ENCODE measurements around the gene KASH5. TPM values are rescaled to one million over a fixed set of nuclear protein-coding genes. Genes with fewer than 3 reads are reported as not detected.
"Not testable (repeated sequence)": the region's sequence is repeated elsewhere in the genome, so short reads cannot be mapped to it uniquely, and the experiment has no call there.

The KASH5 gene
- total RNA-seq, 1 donor from 2014 or later = not detected

DNA sequence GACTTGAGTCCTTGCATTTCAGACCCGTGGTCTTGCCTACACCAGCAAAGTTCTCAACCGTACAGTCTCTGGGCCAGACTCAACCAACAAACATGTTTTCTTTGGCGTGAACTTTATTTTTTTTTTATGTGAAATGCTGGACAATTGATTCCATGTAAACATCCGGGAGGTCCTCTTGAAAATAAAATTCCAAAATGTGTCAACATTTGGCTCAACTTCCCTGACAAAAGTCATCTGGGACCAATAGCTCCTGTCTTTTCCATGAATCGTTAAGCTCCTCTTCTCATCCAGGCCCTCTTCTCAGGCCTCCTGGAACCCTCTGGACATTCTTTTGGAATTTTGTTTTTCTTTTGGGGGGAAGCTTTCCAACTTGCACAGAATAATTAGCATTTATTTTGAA, 67.7 kb downstream of the KASH5 start:
- no peak for DNase-seq (ENCODE audit: low read depth)

DNA sequence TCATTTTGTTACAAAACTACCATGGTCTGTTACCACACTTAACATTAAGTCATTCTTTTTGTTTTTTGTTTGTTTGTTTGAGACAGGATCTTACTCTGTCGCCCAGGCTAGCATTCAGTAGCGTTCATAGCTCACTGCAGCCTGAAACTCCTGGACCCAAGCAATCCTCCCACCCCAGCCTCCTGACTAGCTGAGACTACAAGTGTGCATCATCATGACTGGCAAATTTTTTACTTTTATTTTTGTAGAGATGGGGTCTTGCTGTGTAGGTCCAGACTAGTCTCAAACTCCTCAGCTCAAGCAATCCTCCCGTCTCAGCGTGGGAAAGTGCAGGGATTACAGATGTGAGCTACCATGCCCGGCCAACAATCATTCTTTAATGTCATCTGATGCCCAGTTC, 68.3 kb downstream of the KASH5 start:
- DNase-seq (ENCODE audit: low read depth) = no peak

DNA sequence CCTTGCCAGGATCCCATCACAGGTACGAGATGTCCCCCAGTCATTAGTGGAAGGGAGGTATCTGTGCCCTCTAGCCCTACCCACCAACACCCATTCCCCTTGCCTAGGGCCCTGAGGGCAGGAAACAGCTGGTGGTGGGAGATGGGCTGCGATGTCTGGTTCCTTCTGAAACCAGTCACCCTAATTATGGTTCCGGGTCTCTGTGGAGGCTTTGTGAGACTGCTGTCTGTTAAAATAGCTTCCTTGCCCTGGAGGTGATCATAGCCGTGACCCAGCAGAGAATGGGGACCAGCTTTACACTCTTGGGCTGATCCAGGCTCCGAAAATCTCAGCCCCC, 70.5 kb downstream of the KASH5 start:
- DNase-seq (ENCODE audit: low read depth) = no peak

DNA sequence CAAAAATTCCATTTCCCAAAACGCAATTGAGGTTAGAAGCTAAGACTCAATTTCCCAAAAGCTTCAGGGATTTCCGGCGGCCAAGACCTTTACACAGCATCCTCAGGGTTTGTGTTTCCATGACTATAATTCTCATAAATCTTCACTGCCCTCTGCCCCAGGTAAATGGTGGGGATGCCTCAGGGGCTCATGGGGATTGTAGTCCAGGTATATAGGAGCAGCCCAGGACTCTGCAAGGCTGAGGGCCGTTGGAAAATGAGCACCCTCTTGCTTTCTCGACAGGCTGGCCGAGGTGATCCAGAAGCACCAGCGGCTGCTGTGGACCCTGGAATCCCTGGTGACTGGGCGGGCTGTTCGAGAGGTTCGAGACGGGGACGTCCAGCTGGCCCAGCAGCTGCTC, 71.3 kb downstream of the KASH5 start:
- no peak for DNase-seq (ENCODE audit: low read depth)

DNA sequence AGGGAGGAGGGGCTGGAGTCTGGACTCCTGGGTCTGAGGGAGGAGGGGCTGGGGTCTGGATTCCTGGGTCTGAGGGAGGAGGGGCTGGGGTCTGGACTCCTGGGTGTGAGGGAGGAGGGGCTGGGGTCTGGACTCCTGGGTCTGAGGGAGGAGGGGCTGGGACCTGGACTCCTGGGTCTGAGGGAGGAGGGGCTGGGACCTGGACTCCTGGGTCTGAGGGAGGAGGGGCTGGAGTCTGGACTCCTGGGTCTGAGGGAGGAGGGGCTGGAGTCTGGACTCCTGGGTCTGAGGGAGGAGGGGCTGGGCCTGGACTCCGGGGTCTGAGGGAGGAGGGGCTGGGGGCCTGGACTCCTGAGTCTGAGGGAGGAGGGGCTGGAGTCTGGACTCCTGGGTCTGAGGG, 73.1 kb downstream of the KASH5 start:
- DNase-seq (ENCODE audit: low read depth) = not testable (repeated sequence)

DNA sequence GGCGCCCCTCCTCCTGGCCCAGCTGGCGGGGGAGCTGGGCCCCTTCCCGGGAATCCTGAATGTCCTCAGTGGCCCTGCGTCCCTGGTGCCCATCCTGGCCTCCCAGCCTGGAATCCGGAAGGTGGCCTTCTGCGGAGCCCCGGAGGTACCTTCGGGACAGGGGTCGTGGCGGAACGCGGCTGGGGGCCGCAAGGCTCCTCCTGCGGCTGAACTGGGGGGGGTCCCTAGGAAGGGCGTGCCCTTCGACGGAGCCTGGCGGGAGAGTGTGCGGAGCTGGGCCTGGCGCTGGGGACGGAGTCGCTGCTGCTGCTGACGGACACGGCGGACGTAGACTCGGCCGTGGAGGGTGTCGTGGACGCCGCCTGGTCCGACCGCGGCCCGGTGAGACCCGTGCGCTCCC, 73.6 kb downstream of the KASH5 start:
- DNase-seq (ENCODE audit: low read depth) = no peak

DNA sequence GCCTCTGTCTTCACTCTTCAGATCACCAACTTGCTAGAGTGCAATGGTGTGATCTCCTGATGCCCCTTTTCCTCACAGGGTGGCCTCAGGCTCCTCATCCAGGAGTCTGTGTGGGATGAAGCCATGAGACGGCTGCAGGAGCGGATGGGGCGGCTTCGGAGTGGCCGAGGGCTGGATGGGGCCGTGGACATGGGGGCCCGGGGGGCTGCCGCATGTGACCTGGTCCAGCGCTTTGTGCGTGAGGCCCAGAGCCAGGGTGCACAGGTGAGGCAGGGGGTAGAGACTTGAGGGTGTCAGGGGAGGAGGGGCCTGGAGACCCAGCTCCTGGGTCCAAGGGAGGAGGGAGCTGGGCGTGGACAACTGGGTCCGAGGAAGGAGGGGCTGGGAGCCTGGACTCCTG, 74.4 kb downstream of the KASH5 start:
- no peak for DNase-seq (ENCODE audit: low read depth)

DNA sequence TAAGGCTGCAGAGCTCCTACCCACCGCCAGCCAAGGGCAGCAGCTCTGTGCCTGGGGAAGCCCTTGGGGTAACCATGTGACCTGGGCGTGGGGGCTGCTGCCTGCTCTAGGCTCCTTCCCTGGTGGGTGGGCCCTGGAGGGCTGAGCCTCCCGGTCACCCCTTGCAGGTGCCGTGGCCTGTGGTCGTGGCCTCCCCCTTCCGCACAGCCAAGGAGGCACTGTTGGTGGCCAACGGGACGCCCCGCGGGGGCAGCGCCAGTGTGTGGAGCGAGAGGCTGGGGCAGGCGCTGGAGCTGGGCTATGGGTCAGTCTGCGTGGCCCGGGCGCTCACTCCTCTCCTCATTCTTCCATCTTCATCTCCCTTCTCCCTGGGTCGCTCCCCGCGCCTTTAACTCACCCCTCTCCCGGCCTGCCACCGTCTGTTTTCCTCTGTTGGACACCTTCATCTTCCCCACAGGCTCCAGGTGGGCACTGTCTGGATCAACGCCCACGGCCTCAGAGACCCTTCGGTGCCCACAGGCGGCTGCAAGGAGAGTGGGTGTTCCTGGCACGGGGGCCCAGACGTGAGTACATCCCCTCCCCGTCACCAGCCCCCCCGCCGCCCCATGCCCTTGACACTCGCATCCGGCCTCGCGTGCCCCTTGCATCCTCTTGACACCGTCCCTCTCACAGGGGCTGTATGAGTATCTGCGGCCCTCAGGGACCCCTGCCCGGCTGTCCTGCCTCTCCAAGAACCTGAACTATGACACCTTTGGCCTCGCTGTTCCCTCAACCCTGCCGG, 76.1 kb downstream of the KASH5 start:
- DNase-seq (ENCODE audit: low read depth) = no peak

DNA sequence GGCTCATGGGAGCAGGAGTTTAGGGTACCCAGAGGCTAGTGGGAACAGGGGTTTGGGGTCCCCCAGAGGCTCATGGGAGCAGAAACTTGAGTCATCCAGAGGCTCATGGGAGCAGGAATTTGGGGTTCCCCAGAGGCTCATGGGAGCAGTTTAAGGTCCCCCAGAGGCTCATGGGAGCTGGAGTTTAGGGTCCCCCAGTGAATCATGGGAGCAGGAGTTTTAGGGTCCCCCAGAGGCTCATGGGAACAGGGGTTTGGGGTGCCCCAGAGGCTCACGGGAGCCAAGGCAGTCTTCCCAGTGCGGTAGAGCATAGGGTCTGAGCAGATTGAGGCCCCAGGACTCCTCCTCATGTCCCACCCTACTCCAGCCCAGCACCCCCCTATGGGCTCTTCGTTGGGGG, 77.3 kb downstream of the KASH5 start:
- no peak for DNase-seq (ENCODE audit: low read depth)

Other genes with a start within 250 kb of the KASH5 start
- not detected in 2 replicates for gene HRC, start 232.9 kb upstream of the KASH5 start, total RNA-seq
- 15.3 and 30.4 TPM in 2 replicates for gene TRPM4, start 230.5 kb upstream of the KASH5 start, total RNA-seq
- 0.25 TPM in 1 of 2 replicates, not detected in the other for gene SLC6A16, start 63.1 kb upstream of the KASH5 start, total RNA-seq
- gene CD37, start 52.8 kb upstream of the KASH5 start, total RNA-seq = not detected in 2 replicates
- 28.0 and 34.2 TPM in 2 replicates for gene TEAD2, start 25.8 kb upstream of the KASH5 start, total RNA-seq
- gene DKKL1, start 24.4 kb upstream of the KASH5 start, total RNA-seq = 0.17 and 0.35 TPM in 2 replicates
- gene PTH2, start 35.2 kb downstream of the KASH5 start, total RNA-seq = not detected in 2 replicates
- gene GFY, start 37.1 kb downstream of the KASH5 start, total RNA-seq = not detected in 2 replicates
- gene SLC17A7, start 53.3 kb downstream of the KASH5 start, total RNA-seq = 0.15 TPM in 1 of 2 replicates, not detected in the other
- 120 and 197 TPM in 2 replicates for gene PIH1D1, start 63.6 kb downstream of the KASH5 start, total RNA-seq
- gene ALDH16A1, start 65.0 kb downstream of the KASH5 start, total RNA-seq = 30.5 and 64.1 TPM in 2 replicates
- gene FLT3LG, start 86.0 kb downstream of the KASH5 start, total RNA-seq = 1.3 and 1.7 TPM in 2 replicates
- 962 and 2,738 TPM in 2 replicates for gene RPL13A, start 99.4 kb downstream of the KASH5 start, total RNA-seq
- gene RPS11, start 108.2 kb downstream of the KASH5 start, total RNA-seq = 2,210 and 4,384 TPM in 2 replicates
- gene FCGRT, start 124.4 kb downstream of the KASH5 start, total RNA-seq = 23.4 and 47.7 TPM in 2 replicates
- gene RCN3, start 139.8 kb downstream of the KASH5 start, total RNA-seq = 0.75 and 1.6 TPM in 2 replicates
- 37.9 and 117 TPM in 2 replicates for gene NOSIP, start 192.3 kb downstream of the KASH5 start, total RNA-seq
- gene PRRG2, start 193.1 kb downstream of the KASH5 start, total RNA-seq = 4.2 and 7.2 TPM in 2 replicates
- 0.87 and 8.7 TPM in 2 replicates for gene PRR12, start 202.9 kb downstream of the KASH5 start, total RNA-seq

All from renal cortical epithelial cell (primary cell).